ENCODE measurements around the gene SKAP1.
A peak's percentile ranks its signal among the peaks of the same experiment; 100 is the strongest.

SKAP1 gene

GRCh38 chr17:48169926-48170325 lies 260.1 kb downstream of the SKAP1 start:
- H3K27me3 ChIP-seq (replicated peaks in 2 of 5; ENCODE audit: control insufficient read depth in 4 of 5, insufficient read depth in 5 of 5, low read length in 4 of 5), result no peaks in the 10 kb centered on the region
- POLR2A ChIA-PET, result no interaction called here
- no CpG with 5 or more reads among the region's 1 CpG for WGBS (ENCODE audit: insufficient coverage)

GRCh38 chr17:48163809-48164208 lies 266.2 kb downstream of the SKAP1 start:
- Histone ChIP-seq H3K9me3 (ENCODE audit: control extremely low read depth in 1 of 5, control insufficient read depth in 4 of 5, insufficient read depth in 2 of 5, low read depth in 1 of 5, low read length in 4 of 5) (no peaks in the 10 kb centered on the region), H3K36me3 (ENCODE audit: control insufficient read depth in 4 of 4, insufficient read depth in 4 of 4, low read length in 3 of 4) (no peaks in the 10 kb centered on the region), H3K27ac (ENCODE audit: insufficient read depth in 1 of 2, low read depth in 1 of 2, low read length in 2 of 2, poor library complexity in 1 of 2, severe bottlenecking in 2 of 2) (no peak overlapping the region), H3K4me1 (ENCODE audit: control extremely low read depth in 1 of 4, control insufficient read depth in 4 of 4, insufficient read depth in 4 of 4, low read length in 3 of 4) (peaks cover 0 to 7% (median 0%) of the 10 kb centered on the region in 4 experiments), H3K27me3 (replicated peaks in 2 of 5; ENCODE audit: control insufficient read depth in 4 of 5, insufficient read depth in 5 of 5, low read length in 4 of 5) (no peaks in the 10 kb centered on the region), H3K4me3 (ENCODE audit: control insufficient read depth in 1 of 7, extremely low read depth in 1 of 7, insufficient read depth in 4 of 7, low read depth in 2 of 7, low read length in 6 of 7) (no peak overlapping the region)
- POLR2A ChIA-PET, result no interaction called here
- WGBS (ENCODE audit: insufficient coverage), result no CpG with 5 or more reads among the region's 1 CpG
- CTCF ChIA-PET, result interaction anchor here (1.5 kb wide), 1 partner anchor 14 kb away, joined by 6 read pairs; no protein-coding TSS in a partner anchor
- no peak for DNase-seq

More at GRCh38 chr17:48169926-48170325, 260.1 kb downstream of the SKAP1 start:
- no peak overlapping the region for H3K4me3 ChIP-seq (ENCODE audit: control insufficient read depth in 1 of 7, extremely low read depth in 1 of 7, insufficient read depth in 4 of 7, low read depth in 2 of 7, low read length in 6 of 7)
- H3K4me1 ChIP-seq (ENCODE audit: control extremely low read depth in 1 of 4, control insufficient read depth in 4 of 4, insufficient read depth in 4 of 4, low read length in 3 of 4), result peaks cover 0 to 14% (median 4%) of the 10 kb centered on the region in 4 experiments
- no peak overlapping the region for H3K27ac ChIP-seq (ENCODE audit: insufficient read depth in 1 of 2, low read depth in 1 of 2, low read length in 2 of 2, poor library complexity in 1 of 2, severe bottlenecking in 2 of 2)
- H3K9me3 ChIP-seq (ENCODE audit: control extremely low read depth in 1 of 5, control insufficient read depth in 4 of 5, insufficient read depth in 2 of 5, low read depth in 1 of 5, low read length in 4 of 5), result no peaks in the 10 kb centered on the region
- CTCF ChIA-PET, result interaction anchor here (0.6 to 3.5 kb wide), 2 partner anchors 11 to 64 kb away, joined by 3 to 14 read pairs; no protein-coding TSS in a partner anchor
- DNase-seq, result no peak
- H3K36me3 ChIP-seq (ENCODE audit: control insufficient read depth in 4 of 4, insufficient read depth in 4 of 4, low read length in 3 of 4), result no peaks in the 10 kb centered on the region

DNA sequence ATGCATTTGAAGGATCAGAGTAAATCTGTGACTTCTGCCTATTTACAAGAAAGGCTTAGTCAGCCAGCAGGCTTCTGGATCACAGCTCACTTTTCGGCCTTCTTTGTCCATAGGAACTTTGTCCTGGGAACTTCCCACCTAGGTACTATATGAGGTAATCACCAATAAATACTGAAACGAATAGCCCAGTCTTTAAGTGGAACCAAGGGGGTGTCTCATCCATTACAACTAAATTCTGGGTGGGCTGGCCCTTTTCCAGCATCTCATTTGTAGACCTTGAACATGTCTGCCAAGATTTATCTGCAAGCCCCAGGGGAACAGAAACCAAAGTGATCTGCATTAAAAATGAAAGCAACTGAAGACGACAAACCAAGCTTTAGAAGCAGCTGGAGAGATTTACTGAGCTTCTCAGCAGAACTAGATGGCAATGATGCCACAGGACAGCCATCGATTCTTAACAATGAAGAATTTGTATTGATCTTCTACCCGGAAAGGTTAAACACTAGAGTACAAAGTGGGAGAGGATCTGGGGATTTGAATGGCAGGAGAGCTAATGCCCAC lies 267.0 kb downstream of the SKAP1 start:
- Histone ChIP-seq H3K36me3 (ENCODE audit: control insufficient read depth in 4 of 4, insufficient read depth in 4 of 4, low read length in 3 of 4) (no peaks in the 10 kb centered on the region), H3K9me3 (ENCODE audit: control extremely low read depth in 1 of 5, control insufficient read depth in 4 of 5, insufficient read depth in 2 of 5, low read depth in 1 of 5, low read length in 4 of 5) (no peaks in the 10 kb centered on the region), H3K4me3 (ENCODE audit: control insufficient read depth in 1 of 7, extremely low read depth in 1 of 7, insufficient read depth in 4 of 7, low read depth in 2 of 7, low read length in 6 of 7) (peak overlapping the region in 1 of 7 experiments; percentile 32), H3K27ac (ENCODE audit: insufficient read depth in 1 of 2, low read depth in 1 of 2, low read length in 2 of 2, poor library complexity in 1 of 2, severe bottlenecking in 2 of 2) (no peak overlapping the region), H3K27me3 (replicated peaks in 2 of 5; ENCODE audit: control insufficient read depth in 4 of 5, insufficient read depth in 5 of 5, low read length in 4 of 5) (no peaks in the 10 kb centered on the region), H3K4me1 (ENCODE audit: control extremely low read depth in 1 of 4, control insufficient read depth in 4 of 4, insufficient read depth in 4 of 4, low read length in 3 of 4) (peaks cover 0 to 7% (median 0%) of the 10 kb centered on the region in 4 experiments)
- 52% methylated on average over 3 of the region's 5 CpGs for WGBS (ENCODE audit: insufficient coverage)
- peak; percentile 24 to 62 (median 60) for DNase-seq
- CTCF ChIA-PET, result interaction anchor here (0.9 to 1.5 kb wide), 2 partner anchors 15 to 19 kb away, joined by 3 to 6 read pairs; no protein-coding TSS in a partner anchor
- POLR2A ChIA-PET, result no interaction called here

DNA sequence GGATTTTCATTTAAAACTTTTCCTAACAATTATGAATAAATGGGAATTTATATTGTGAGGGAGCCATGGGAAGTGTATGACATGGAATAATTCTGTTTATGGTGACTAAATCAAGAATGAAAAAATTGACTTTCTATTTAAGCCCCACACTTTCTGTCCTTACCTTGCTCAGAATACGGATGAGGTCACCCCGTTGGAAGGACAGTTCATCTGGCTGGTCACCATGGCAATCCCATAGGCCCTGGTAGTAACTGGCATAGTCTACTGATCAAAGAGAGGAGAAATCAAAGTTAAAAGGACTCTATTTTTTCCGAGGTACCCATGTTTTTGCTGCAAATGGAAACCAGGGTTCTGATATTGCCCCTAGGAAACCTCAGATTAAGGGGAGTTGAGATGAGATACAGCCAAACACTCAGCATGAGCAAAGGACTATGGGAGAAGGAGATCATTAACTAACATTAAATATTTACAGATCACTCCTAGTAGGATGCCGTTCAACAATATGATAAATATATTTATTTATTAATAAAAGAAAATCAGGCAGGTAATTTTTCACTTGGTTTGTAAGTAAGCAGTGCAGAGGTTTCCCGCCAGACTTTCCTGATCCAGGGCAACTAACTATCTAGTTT lies 267.6 kb downstream of the SKAP1 start:
- no peak overlapping the region for H3K4me3 ChIP-seq (ENCODE audit: control insufficient read depth in 1 of 7, extremely low read depth in 1 of 7, insufficient read depth in 4 of 7, low read depth in 2 of 7, low read length in 6 of 7)
- ChIA-PET CTCF (interaction anchor here (0.6 to 1.5 kb wide), 4 partner anchors 13 to 1231 kb away, joined by 3 to 6 read pairs (median 3); no protein-coding TSS in a partner anchor), POLR2A (interaction anchor here (0.7 kb wide), 1 partner anchor 109 kb away, joined by 3 read pairs; no protein-coding TSS in a partner anchor)
- H3K27me3 ChIP-seq (replicated peaks in 2 of 5; ENCODE audit: control insufficient read depth in 4 of 5, insufficient read depth in 5 of 5, low read length in 4 of 5), result no peaks in the 10 kb centered on the region
- H3K27ac ChIP-seq (ENCODE audit: insufficient read depth in 1 of 2, low read depth in 1 of 2, low read length in 2 of 2, poor library complexity in 1 of 2, severe bottlenecking in 2 of 2), result no peak overlapping the region
- peaks cover 0 to 7% (median 0%) of the 10 kb centered on the region in 4 experiments for H3K4me1 ChIP-seq (ENCODE audit: control extremely low read depth in 1 of 4, control insufficient read depth in 4 of 4, insufficient read depth in 4 of 4, low read length in 3 of 4)
- no peaks in the 10 kb centered on the region for H3K9me3 ChIP-seq (ENCODE audit: control extremely low read depth in 1 of 5, control insufficient read depth in 4 of 5, insufficient read depth in 2 of 5, low read depth in 1 of 5, low read length in 4 of 5)
- no peaks in the 10 kb centered on the region for H3K36me3 ChIP-seq (ENCODE audit: control insufficient read depth in 4 of 4, insufficient read depth in 4 of 4, low read length in 3 of 4)
- WGBS (ENCODE audit: insufficient coverage), result 93% methylated on average over 2 of the region's 5 CpGs
- DNase-seq, result no peak

DNA sequence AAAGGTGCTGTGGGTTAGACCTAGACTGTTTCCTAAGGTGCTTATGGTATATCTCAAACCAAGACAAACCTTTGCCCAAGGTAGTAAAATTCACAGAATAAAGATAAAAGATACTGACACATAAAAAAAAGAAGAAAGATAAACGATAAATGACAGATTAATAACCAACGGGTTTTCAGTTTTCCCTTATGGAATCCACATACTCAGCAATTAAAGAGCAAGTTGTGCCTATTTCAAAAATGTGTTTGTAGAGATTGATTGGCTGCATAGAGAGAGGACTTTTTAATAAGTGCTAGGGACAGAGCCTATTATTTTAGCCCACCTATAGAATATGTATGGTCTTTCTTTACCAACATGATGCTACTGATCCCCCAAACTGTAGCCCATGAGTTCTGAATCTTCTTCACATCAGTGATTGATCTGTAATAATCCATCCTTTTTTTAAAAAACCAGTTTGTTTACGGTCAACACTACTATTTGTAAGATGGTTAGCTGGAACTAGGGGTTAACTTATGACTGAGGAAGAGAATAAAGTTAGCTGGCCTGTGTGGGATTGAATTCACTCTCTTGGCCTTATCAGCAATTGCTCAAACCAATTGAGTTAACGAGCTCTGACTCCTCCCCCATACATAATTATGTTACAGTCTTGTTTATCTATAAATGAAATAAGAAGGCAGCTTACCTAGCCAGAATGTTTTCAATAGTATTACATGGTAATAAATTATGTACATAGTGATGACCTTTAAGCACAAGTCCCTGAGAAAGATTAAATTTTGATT lies 268.7 kb downstream of the SKAP1 start:
- no peaks in the 10 kb centered on the region for H3K27me3 ChIP-seq (replicated peaks in 2 of 5; ENCODE audit: control insufficient read depth in 4 of 5, insufficient read depth in 5 of 5, low read length in 4 of 5)
- peaks cover 0 to 10% (median 2%) of the 10 kb centered on the region in 4 experiments for H3K4me1 ChIP-seq (ENCODE audit: control extremely low read depth in 1 of 4, control insufficient read depth in 4 of 4, insufficient read depth in 4 of 4, low read length in 3 of 4)
- WGBS (ENCODE audit: insufficient coverage), result no CpG with 5 or more reads among the region's 4 CpGs
- no peak overlapping the region for H3K4me3 ChIP-seq (ENCODE audit: control insufficient read depth in 1 of 7, extremely low read depth in 1 of 7, insufficient read depth in 4 of 7, low read depth in 2 of 7, low read length in 6 of 7)
- ChIA-PET POLR2A (interaction anchor here (0.7 kb wide), 1 partner anchor 110 kb away, joined by 3 read pairs; no protein-coding TSS in a partner anchor), CTCF (interaction anchor here (0.7 to 1.2 kb wide), 2 partner anchors 14 to 20 kb away, joined by 3 read pairs; no protein-coding TSS in a partner anchor)
- H3K9me3 ChIP-seq (ENCODE audit: control extremely low read depth in 1 of 5, control insufficient read depth in 4 of 5, insufficient read depth in 2 of 5, low read depth in 1 of 5, low read length in 4 of 5), result no peaks in the 10 kb centered on the region
- no peaks in the 10 kb centered on the region for H3K36me3 ChIP-seq (ENCODE audit: control insufficient read depth in 4 of 4, insufficient read depth in 4 of 4, low read length in 3 of 4)
- H3K27ac ChIP-seq (ENCODE audit: insufficient read depth in 1 of 2, low read depth in 1 of 2, low read length in 2 of 2, poor library complexity in 1 of 2, severe bottlenecking in 2 of 2), result no peak overlapping the region
- no peak for DNase-seq

DNA sequence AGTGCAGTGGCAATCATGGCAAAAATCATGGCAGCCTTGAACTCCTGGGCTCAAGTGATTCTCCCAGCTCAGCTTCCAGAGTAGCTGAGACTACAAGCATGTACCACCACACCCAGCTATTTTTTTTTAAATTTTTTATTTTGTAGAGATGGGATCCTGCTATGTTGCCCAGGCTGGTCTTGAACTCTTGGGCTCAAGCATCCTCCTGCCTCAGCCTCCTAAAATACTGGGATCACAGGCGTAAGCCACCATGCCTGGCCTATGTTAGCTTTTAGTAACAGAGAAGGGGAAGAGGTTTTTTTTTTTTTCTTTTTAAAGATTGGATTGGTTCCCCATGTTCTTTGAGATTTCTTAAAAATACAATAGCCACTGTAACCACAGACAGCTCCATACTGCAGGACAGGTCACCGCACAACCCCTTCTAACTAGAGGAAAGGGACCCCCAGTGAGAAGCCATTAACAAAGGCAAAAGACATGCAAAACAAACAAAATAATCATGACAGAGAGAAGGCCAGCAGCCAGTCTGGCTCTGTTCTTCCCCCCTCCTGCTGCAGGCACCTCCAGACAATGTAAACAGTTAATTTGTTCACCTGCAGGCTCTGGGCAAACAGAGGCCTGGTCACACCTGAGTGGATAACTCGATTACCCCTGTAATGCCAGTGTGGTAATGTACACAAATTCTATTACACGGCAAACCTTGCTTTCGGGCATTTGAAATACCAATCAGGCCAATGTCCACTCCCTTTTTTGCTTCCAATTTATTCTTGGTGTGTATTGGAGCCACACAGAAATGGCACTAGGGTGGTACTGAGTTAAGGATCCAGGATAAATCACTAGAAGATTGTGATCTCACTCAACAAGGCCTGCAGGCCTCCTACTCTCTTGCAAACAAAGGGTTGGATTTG lies 269.6 kb downstream of the SKAP1 start:
- 100% methylated on average over 3 of the region's 5 CpGs for WGBS (ENCODE audit: insufficient coverage)
- no peak overlapping the region for H3K4me3 ChIP-seq (ENCODE audit: control insufficient read depth in 1 of 7, extremely low read depth in 1 of 7, insufficient read depth in 4 of 7, low read depth in 2 of 7, low read length in 6 of 7)
- no peaks in the 10 kb centered on the region for H3K36me3 ChIP-seq (ENCODE audit: control insufficient read depth in 4 of 4, insufficient read depth in 4 of 4, low read length in 3 of 4)
- H3K27me3 ChIP-seq (replicated peaks in 2 of 5; ENCODE audit: control insufficient read depth in 4 of 5, insufficient read depth in 5 of 5, low read length in 4 of 5), result no peaks in the 10 kb centered on the region
- peaks cover 0 to 18% (median 10%) of the 10 kb centered on the region in 4 experiments for H3K4me1 ChIP-seq (ENCODE audit: control extremely low read depth in 1 of 4, control insufficient read depth in 4 of 4, insufficient read depth in 4 of 4, low read length in 3 of 4)
- no peak overlapping the region for H3K27ac ChIP-seq (ENCODE audit: insufficient read depth in 1 of 2, low read depth in 1 of 2, low read length in 2 of 2, poor library complexity in 1 of 2, severe bottlenecking in 2 of 2)
- POLR2A ChIA-PET, result no interaction called here
- CTCF ChIA-PET, result interaction anchor here (0.8 to 3.7 kb wide), 3 partner anchors 9 to 56 kb away, joined by 3 to 14 read pairs (median 5); no protein-coding TSS in a partner anchor
- no peaks in the 10 kb centered on the region for H3K9me3 ChIP-seq (ENCODE audit: control extremely low read depth in 1 of 5, control insufficient read depth in 4 of 5, insufficient read depth in 2 of 5, low read depth in 1 of 5, low read length in 4 of 5)
- no peak for DNase-seq
